ENCODE data around the gene TMEM72.

DNA sequence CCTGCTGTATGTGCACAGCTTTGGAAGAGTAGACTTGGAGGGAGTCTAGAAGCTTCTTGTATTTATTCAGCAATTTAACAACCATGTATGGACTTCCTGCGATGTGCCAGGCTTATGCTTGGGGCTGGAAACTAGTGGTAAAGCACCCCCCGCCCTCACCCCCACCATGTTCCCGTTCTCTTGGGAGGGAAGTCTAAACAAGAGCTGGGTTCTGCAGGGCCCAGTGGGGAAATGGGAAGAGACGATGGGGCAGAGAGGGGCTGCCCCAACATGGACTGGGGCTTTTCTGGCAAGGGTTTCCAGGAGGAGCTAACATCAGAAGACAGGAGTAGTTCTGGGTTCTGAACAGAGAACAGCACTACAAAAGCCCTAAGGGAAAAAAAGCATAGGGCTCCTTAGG is 56.5 kb downstream of the TMEM72 start:
- TF ChIP-seq MYC (IDR thresholded peaks at IDR 0.05; ENCODE audit: borderline replicate concordance, low read length) (no peak), CTCF (IDR thresholded peaks at IDR 0.05) (no peak), POLR2A (IDR thresholded peaks at IDR 0.05; ENCODE audit: low read length) (no peak), NR3C1 (IDR thresholded peaks at IDR 0.05) (no peak), RAD21 (conservative IDR thresholded peaks at IDR 0.05 in 1 of 2, IDR thresholded peaks at IDR 0.05 in 1 of 2) (no peak), RCOR1 (IDR thresholded peaks at IDR 0.05; ENCODE audit: low read depth, low read length) (no peak), JUN (IDR thresholded peaks at IDR 0.05) (no peak), MAFK (IDR thresholded peaks at IDR 0.05; ENCODE audit: partially characterized antibody) (no peak)
- TF ChIP-seq, protein P1, sequence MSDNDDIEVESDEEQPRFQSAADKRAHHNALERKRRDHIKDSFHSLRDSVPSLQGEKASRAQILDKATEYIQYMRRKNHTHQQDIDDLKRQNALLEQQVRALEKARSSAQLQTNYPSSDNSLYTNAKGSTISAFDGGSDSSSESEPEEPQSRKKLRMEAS (IDR thresholded peaks at IDR 0.05), result no peak
- TF ChIP-seq, protein P2, sequence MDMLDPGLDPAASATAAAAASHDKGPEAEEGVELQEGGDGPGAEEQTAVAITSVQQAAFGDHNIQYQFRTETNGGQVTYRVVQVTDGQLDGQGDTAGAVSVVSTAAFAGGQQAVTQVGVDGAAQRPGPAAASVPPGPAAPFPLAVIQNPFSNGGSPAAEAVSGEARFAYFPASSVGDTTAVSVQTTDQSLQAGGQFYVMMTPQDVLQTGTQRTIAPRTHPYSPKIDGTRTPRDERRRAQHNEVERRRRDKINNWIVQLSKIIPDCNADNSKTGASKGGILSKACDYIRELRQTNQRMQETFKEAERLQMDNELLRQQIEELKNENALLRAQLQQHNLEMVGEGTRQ (IDR thresholded peaks at IDR 0.05), result no peak
